ENCODE data around the gene SORCS1.

SORCS1 gene

DNA sequence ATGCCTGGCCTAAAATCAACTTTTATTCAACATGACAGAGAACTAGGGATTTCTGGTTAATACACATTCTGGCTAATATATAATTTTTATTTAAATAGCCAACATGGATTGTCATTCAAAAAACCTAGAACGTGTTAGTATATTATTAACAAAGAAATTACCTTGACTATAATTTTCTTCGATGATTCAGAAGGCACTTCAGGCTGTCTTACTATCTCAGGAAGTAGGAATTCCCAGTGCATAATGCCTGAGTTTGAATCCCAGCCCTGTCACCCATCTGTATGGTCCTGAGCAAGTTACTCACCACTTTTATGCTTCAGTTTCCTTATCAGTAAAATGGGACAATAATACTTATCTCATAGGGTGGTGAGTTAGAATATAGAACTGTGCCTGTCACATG lies 106.2 kb downstream of the SORCS1 start:
- TF ChIP-seq ZNF600 (tag by site-specific recombination; IDR thresholded peaks at IDR 0.05) = no peak
- TF ChIP-seq MYNN (tag by site-specific recombination; IDR thresholded peaks at IDR 0.05; ENCODE audit: borderline replicate concordance) = no peak
- TF ChIP-seq ZNF555 (tag by site-specific recombination; conservative IDR thresholded peaks at IDR 0.05) = no peak
- TF ChIP-seq ZNF843 (tag by site-specific recombination; IDR thresholded peaks at IDR 0.05) = no peak
- TF ChIP-seq, protein P1, sequence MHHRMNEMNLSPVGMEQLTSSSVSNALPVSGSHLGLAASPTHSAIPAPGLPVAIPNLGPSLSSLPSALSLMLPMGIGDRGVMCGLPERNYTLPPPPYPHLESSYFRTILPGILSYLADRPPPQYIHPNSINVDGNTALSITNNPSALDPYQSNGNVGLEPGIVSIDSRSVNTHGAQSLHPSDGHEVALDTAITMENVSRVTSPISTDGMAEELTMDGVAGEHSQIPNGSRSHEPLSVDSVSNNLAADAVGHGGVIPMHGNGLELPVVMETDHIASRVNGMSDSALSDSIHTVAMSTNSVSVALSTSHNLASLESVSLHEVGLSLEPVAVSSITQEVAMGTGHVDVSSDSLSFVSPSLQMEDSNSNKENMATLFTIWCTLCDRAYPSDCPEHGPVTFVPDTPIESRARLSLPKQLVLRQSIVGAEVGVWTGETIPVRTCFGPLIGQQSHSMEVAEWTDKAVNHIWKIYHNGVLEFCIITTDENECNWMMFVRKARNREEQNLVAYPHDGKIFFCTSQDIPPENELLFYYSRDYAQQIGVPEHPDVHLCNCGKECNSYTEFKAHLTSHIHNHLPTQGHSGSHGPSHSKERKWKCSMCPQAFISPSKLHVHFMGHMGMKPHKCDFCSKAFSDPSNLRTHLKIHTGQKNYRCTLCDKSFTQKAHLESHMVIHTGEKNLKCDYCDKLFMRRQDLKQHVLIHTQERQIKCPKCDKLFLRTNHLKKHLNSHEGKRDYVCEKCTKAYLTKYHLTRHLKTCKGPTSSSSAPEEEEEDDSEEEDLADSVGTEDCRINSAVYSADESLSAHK (tag by site-specific recombination; IDR thresholded peaks at IDR 0.05) = no peak
- no peak for TF ChIP-seq ZNF391 (tag by site-specific recombination; IDR thresholded peaks at IDR 0.05; ENCODE audit: borderline replicate concordance, low read depth)
- TF ChIP-seq ZFP37 (tag by site-specific recombination; IDR thresholded peaks at IDR 0.05) = no peak
- no peak for TF ChIP-seq SETDB1 (IDR thresholded peaks at IDR 0.05; ENCODE audit: insufficient read length, low read length)
- TF ChIP-seq SP3 (tag by site-specific recombination; IDR thresholded peaks at IDR 0.05) = no peak
- TF ChIP-seq ZNF148 (tag by site-specific recombination; IDR thresholded peaks at IDR 0.05; ENCODE audit: borderline replicate concordance) = no peak
- TF ChIP-seq, protein P2, sequence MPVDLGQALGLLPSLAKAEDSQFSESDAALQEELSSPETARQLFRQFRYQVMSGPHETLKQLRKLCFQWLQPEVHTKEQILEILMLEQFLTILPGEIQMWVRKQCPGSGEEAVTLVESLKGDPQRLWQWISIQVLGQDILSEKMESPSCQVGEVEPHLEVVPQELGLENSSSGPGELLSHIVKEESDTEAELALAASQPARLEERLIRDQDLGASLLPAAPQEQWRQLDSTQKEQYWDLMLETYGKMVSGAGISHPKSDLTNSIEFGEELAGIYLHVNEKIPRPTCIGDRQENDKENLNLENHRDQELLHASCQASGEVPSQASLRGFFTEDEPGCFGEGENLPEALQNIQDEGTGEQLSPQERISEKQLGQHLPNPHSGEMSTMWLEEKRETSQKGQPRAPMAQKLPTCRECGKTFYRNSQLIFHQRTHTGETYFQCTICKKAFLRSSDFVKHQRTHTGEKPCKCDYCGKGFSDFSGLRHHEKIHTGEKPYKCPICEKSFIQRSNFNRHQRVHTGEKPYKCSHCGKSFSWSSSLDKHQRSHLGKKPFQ (tag by site-specific recombination; IDR thresholded peaks at IDR 0.05) = no peak
- no peak for TF ChIP-seq ZNF341 (tag by site-specific recombination; IDR thresholded peaks at IDR 0.05; ENCODE audit: low read depth)
- no peak for TF ChIP-seq HOXA7 (CRISPR knock-in tag; IDR thresholded peaks at IDR 0.05; ENCODE audit: borderline replicate concordance)
- ChIA-PET CTCF (no interaction called here), POLR2A (no interaction called here)
- H3K4me1 ChIP-seq (ENCODE audit: control insufficient read depth, insufficient read depth, low read length) = no peaks in the 10 kb centered on the region
- no peaks in the 10 kb centered on the region for H3K9me3 ChIP-seq (ENCODE audit: control insufficient read depth, insufficient read depth, low read depth, low read length)
- H3K27ac ChIP-seq (ENCODE audit: extremely low read depth, low read depth, low read length) = no peak overlapping the region
- H3K36me3 ChIP-seq (ENCODE audit: control insufficient read depth in 2 of 2, insufficient read depth in 1 of 2, low read length in 2 of 2) = no peaks in the 10 kb centered on the region
- no peak overlapping the region for H3K4me3 ChIP-seq (ENCODE audit: low read depth, low read length)

GRCh38 chr10:107056182-107056581 lies 108.3 kb downstream of the SORCS1 start:
- H3K27ac ChIP-seq (ENCODE audit: extremely low read depth, low read depth, low read length) = no peak overlapping the region
- no peaks in the 10 kb centered on the region for H3K9me3 ChIP-seq (ENCODE audit: control insufficient read depth, insufficient read depth, low read depth, low read length)
- ChIA-PET POLR2A (no interaction called here), CTCF (no interaction called here)
- H3K4me1 ChIP-seq (ENCODE audit: control insufficient read depth, insufficient read depth, low read length) = no peaks in the 10 kb centered on the region
- H3K36me3 ChIP-seq (ENCODE audit: control insufficient read depth in 2 of 2, insufficient read depth in 1 of 2, low read length in 2 of 2) = no peaks in the 10 kb centered on the region
- H3K4me3 ChIP-seq (ENCODE audit: low read depth, low read length) = no peak overlapping the region
- TF ChIP-seq, protein P3, sequence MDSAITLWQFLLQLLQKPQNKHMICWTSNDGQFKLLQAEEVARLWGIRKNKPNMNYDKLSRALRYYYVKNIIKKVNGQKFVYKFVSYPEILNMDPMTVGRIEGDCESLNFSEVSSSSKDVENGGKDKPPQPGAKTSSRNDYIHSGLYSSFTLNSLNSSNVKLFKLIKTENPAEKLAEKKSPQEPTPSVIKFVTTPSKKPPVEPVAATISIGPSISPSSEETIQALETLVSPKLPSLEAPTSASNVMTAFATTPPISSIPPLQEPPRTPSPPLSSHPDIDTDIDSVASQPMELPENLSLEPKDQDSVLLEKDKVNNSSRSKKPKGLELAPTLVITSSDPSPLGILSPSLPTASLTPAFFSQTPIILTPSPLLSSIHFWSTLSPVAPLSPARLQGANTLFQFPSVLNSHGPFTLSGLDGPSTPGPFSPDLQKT (IDR thresholded peaks at IDR 0.05; ENCODE audit: borderline replicate concordance, low read depth, low read length) = no peak
- TF ChIP-seq, protein P4, sequence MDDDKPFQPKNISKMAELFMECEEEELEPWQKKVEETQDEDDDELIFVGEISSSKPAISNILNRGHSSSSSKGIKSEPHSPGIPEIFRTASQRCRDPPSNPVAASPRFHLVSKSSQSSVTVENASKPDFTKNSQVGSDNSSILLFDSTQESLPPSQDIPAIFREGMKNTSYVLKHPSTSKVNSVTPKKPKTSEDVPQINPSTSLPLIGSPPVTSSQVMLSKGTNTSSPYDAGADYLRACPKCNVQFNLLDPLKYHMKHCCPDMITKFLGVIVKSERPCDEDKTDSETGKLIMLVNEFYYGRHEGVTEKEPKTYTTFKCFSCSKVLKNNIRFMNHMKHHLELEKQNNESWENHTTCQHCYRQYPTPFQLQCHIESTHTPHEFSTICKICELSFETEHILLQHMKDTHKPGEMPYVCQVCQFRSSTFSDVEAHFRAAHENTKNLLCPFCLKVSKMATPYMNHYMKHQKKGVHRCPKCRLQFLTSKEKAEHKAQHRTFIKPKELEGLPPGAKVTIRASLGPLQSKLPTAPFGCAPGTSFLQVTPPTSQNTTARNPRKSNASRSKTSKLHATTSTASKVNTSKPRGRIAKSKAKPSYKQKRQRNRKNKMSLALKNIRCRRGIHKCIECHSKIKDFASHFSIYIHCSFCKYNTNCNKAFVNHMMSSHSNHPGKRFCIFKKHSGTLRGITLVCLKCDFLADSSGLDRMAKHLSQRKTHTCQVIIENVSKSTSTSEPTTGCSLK (tag by site-specific recombination; IDR thresholded peaks at IDR 0.05) = no peak
- TF ChIP-seq BCL11A (tag by site-specific recombination; IDR thresholded peaks at IDR 0.05; ENCODE audit: low read depth) = no peak
- TF ChIP-seq ZNF391 (tag by site-specific recombination; IDR thresholded peaks at IDR 0.05; ENCODE audit: borderline replicate concordance, low read depth) = no peak
- TF ChIP-seq HOXC10 (CRISPR knock-in tag; IDR thresholded peaks at IDR 0.05) = no peak
- TF ChIP-seq ZNF843 (tag by site-specific recombination; IDR thresholded peaks at IDR 0.05) = no peak
- TF ChIP-seq CTCF (tag by site-specific recombination; IDR thresholded peaks at IDR 0.05) = no peak
- TF ChIP-seq ZBTB48 (tag by site-specific recombination; IDR thresholded peaks at IDR 0.05) = no peak
- TF ChIP-seq YY1 (tag by site-specific recombination; IDR thresholded peaks at IDR 0.05) = no peak
- TF ChIP-seq ZNF660 (tag by site-specific recombination; IDR thresholded peaks at IDR 0.05) = no peak
- TF ChIP-seq ZNF37A (tag by site-specific recombination; IDR thresholded peaks at IDR 0.05) = no peak
- no peak for TF ChIP-seq ZNF324 (tag by site-specific recombination; IDR thresholded peaks at IDR 0.05)
- no peak for TF ChIP-seq ZNF777 (tag by site-specific recombination; IDR thresholded peaks at IDR 0.05; ENCODE audit: borderline replicate concordance)
- no peak for TF ChIP-seq ZNF548 (tag by site-specific recombination; IDR thresholded peaks at IDR 0.05)

Data from HEK293 (cell line).